Raji (cell line): ENCODE measurements around the gene FAM118A.
A peak's percentile ranks its signal among the peaks of the same experiment; 100 is the strongest.

Experiments used
- POLR2A ChIP-seq: IDR thresholded peaks from 2 replicates; pipeline ENCODE4 v1.6.1; 2011; ENCODE audit warnings: low read depth, low read length, control low read depth; ENCODE audit not compliant: insufficient read depth

Gene FAM118A

GRCh38 chr22:45309422-45310227 is at the start of gene FAM118A:
FAM118A (plus strand) TSS chr22:45309934; CDS start chr22:45322380, 12,446 bp downstream.
- peak; percentile 80 for TF ChIP-seq POLR2A

- TF ChIP-seq POLR2A: no peak
These were observed 48.2 kb upstream of the FAM118A start for GRCh38 chr22:45261407-45262088.

- TF ChIP-seq POLR2A: no peak
These were observed 47.4 kb upstream of the FAM118A start for GRCh38 chr22:45262195-45262930.

GRCh38 chr22:45262931-45263462 is 46.7 kb upstream of the FAM118A start:
- TF ChIP-seq POLR2A: no peak

- no peak for TF ChIP-seq POLR2A
These were observed 46.1 kb upstream of the FAM118A start for GRCh38 chr22:45263463-45264269.

GRCh38 chr22:45265535-45265934 is 44.2 kb upstream of the FAM118A start:
- TF ChIP-seq POLR2A: no peak

- no peak for TF ChIP-seq POLR2A
These were observed 41.4 kb upstream of the FAM118A start for GRCh38 chr22:45268167-45268957.

GRCh38 chr22:45268958-45269844 is 40.5 kb upstream of the FAM118A start:
- TF ChIP-seq POLR2A: no peak

- TF ChIP-seq POLR2A: no peak
These were observed 39.4 kb upstream of the FAM118A start for GRCh38 chr22:45270095-45271020.

GRCh38 chr22:45271667-45272201 is 38.0 kb upstream of the FAM118A start:
- no peak for TF ChIP-seq POLR2A

- TF ChIP-seq POLR2A: no peak
These were observed 37.2 kb upstream of the FAM118A start for GRCh38 chr22:45272498-45272897.
